Neutrophil (primary cell): ENCODE results near the gene C2orf80.

ENCODE experiments used
- H3K27ac ChIP-seq: fragments of 200-600 bp; sonication (generic); 2 replicates; pipeline ENCODE4 v1.5.1; 2016; ENCODE audit warnings: mild to moderate bottlenecking, moderate library complexity
- H3K27me3 ChIP-seq: fragments of 200-600 bp; sonication (generic); 2 replicates; pipeline ENCODE4 v1.6.0; 2016; ENCODE audit warnings: mild to moderate bottlenecking
- H3K36me3 ChIP-seq: fragments of 200-600 bp; sonication (generic); 2 replicates; pipeline ENCODE4 v1.5.1; 2017
- H3K4me1 ChIP-seq, 2 experiments: fragments of 200-600 bp in 1 of 2; sonication (generic) in 1 of 2; 1 replicate in 1 of 2; 2 replicates in 1 of 2; pipeline versions ENCODE4 v1.5.1 to v1.6.1; 2013 to 2016; ENCODE audit warnings: low read depth in 1 of 2, low read length in 1 of 2, mild to moderate bottlenecking in 1 of 2, moderate library complexity in 1 of 2; ENCODE audit not compliant: control insufficient read depth in 1 of 2, insufficient read depth in 1 of 2
- H3K4me3 ChIP-seq, 2 experiments: fragments of 200-600 bp in 1 of 2; sonication (generic) in 1 of 2; 1 replicate in 1 of 2; 2 replicates in 1 of 2; pipeline ENCODE4 v1.5.1; 2013 to 2016; ENCODE audit warnings: low read depth in 1 of 2, low read length in 1 of 2, mild to moderate bottlenecking in 1 of 2, moderate library complexity in 1 of 2
- H3K9me3 ChIP-seq: fragments of 200-600 bp; sonication (generic); 2 replicates; pipeline ENCODE4 v1.5.1; 2016
- TF ChIP-seq, protein P1 (sequence below): fragments of 200-600 bp; sonication (generic); IDR thresholded peaks from 2 replicates; pipeline ENCODE4 v1.5.1; 2016; ENCODE audit warnings: antibody characterized with exemption

C2orf80 gene

DNA sequence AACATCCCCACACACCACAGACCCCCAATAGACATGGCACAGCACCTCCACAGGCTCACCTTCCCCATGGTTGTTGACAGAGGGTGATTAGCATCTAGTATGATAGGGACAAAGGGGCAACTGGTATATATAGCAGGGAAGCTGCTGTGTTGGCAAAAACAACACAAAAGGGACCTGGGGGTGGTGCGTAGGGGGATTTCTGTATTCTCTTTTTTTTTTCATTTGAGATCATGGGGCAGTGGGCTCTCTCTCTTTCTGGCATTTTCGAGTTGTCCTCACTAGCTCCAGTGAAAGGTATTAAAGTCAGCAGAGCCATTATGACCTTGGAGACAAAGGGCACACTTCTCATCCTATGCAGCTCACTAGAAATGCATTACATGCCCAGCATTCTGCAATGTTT is 26.3 kb downstream of the C2orf80 start, which contains the start of gene CRYGA:
Gene CRYGA, minus strand, starts transcription at position 101 of the 400 bp plus-strand sequence. Its CDS starts 33 bp downstream, at position 68.
- Histone ChIP-seq H3K9me3 (no peaks in the 10 kb centered on the region), H3K4me3 (no peak within 1 kb of the TSS), H3K27ac (no peak within 1 kb of the TSS), H3K27me3 (no peaks in the 10 kb centered on the region), H3K4me1 (no peaks in the 10 kb centered on the region), H3K36me3 (no peaks in the 10 kb centered on the region)
- TF ChIP-seq, protein P1, sequence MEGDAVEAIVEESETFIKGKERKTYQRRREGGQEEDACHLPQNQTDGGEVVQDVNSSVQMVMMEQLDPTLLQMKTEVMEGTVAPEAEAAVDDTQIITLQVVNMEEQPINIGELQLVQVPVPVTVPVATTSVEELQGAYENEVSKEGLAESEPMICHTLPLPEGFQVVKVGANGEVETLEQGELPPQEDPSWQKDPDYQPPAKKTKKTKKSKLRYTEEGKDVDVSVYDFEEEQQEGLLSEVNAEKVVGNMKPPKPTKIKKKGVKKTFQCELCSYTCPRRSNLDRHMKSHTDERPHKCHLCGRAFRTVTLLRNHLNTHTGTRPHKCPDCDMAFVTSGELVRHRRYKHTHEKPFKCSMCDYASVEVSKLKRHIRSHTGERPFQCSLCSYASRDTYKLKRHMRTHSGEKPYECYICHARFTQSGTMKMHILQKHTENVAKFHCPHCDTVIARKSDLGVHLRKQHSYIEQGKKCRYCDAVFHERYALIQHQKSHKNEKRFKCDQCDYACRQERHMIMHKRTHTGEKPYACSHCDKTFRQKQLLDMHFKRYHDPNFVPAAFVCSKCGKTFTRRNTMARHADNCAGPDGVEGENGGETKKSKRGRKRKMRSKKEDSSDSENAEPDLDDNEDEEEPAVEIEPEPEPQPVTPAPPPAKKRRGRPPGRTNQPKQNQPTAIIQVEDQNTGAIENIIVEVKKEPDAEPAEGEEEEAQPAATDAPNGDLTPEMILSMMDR, result no peak

DNA sequence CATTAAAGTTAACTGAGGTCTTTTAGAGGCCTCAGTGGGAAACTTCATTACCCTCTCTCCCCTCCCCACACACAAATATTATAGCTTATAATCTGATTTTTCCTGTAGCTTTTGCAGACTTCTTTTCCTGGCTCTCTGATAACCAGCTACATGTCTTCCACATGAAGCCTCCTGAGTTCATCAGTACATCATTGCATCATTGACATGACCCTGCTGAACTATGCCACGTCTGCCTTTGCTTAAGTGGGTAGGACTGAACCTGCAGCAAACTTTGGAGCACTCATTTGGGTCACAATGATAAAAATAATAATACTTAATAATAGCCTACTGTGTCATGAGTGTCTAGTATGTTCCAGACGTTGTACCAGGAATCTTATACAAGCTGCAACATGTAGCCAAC is 33.4 kb downstream of the C2orf80 start:
- no peaks in the 10 kb centered on the region for H3K36me3 ChIP-seq
- no peaks in the 10 kb centered on the region for H3K4me1 ChIP-seq
- no peaks in the 10 kb centered on the region for H3K9me3 ChIP-seq
- no peaks in the 10 kb centered on the region for H3K27me3 ChIP-seq
- no peak overlapping the region for H3K27ac ChIP-seq
- TF ChIP-seq, protein P1, result no peak
- H3K4me3 ChIP-seq, result no peak overlapping the region

DNA sequence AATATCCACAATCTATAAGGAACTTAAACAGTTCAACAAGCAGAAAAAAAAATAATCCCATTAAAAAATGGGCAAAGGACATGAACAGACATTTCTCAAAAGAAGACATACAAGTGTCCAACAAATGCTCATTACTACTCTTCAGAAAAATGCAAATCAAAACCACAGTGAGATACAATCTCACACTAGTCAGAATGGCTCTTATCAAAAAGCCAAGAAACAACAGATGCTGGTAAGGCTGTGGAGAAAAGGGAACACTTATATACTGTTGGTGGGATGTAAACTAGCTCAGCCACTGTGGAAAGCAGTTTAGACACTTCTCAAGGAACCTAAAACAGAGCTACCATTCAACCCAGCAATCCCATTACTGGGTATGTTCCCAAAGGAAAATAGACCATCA is 36.7 kb downstream of the C2orf80 start:
- Histone ChIP-seq H3K4me1 (peaks cover 0 to 4% of the 10 kb centered on the region in 2 experiments), H3K9me3 (no peaks in the 10 kb centered on the region), H3K36me3 (no peaks in the 10 kb centered on the region), H3K4me3 (no peak overlapping the region), H3K27ac (no peak overlapping the region), H3K27me3 (no peaks in the 10 kb centered on the region)
- TF ChIP-seq, protein P1, result no peak

DNA sequence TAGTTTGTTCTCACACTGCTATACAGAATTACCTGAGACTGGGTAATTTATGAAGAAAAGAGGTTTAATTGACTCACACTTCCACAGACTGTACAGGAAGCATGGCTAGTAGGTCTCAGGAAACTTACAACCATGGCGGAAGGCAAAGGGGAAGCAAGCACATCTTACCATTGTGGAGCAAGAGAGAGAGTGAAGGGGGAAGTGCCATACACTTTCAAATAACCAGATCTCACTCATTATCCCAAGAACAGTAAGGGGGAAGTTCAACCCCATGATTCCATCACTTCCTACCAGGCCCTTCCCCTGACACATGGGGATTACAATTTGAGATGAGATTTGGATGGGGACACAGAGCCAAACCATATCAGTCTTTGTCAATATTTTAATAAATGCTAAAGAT is 38.9 kb downstream of the C2orf80 start:
- H3K4me3 ChIP-seq, result no peak overlapping the region
- no peaks in the 10 kb centered on the region for H3K36me3 ChIP-seq
- H3K27ac ChIP-seq, result no peak overlapping the region
- no peaks in the 10 kb centered on the region for H3K9me3 ChIP-seq
- TF ChIP-seq, protein P1, result no peak
- no peaks in the 10 kb centered on the region for H3K27me3 ChIP-seq
- peaks cover 0 to 4% of the 10 kb centered on the region in 2 experiments for H3K4me1 ChIP-seq

DNA sequence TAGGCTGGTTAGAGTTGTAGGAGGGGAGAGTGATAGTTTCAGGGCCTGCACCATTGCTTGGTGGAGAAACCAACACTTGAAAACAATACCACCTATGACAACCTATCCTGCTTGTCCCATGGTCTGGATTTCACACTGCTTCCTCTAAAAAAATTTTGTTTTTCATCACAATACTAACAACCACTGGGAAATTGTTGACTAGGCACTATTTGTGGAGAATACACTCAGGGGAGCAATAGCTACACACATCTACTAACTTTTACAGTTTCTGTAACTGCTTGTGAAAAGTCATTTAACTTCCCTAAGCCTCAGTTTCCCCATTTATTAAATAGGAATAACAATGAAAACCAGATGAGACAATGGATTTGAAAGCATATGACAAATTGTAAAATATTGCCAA is 39.7 kb downstream of the C2orf80 start:
- H3K4me3 ChIP-seq, result no peak overlapping the region

More for the DNA sequence above, 39.7 kb downstream of the C2orf80 start:
- no peaks in the 10 kb centered on the region for H3K27me3 ChIP-seq
- H3K4me1 ChIP-seq, result peaks cover 0 to 4% of the 10 kb centered on the region in 2 experiments
- H3K36me3 ChIP-seq, result no peaks in the 10 kb centered on the region
- TF ChIP-seq, protein P1, result no peak
- H3K27ac ChIP-seq, result no peak overlapping the region
- H3K9me3 ChIP-seq, result no peaks in the 10 kb centered on the region
